ENCODE results near the gene ZNF627.
"Not testable (repeated sequence)": the region's sequence is repeated elsewhere in the genome, so short reads cannot be mapped to it uniquely, and the experiment has no call there.

ZNF627 gene

DNA sequence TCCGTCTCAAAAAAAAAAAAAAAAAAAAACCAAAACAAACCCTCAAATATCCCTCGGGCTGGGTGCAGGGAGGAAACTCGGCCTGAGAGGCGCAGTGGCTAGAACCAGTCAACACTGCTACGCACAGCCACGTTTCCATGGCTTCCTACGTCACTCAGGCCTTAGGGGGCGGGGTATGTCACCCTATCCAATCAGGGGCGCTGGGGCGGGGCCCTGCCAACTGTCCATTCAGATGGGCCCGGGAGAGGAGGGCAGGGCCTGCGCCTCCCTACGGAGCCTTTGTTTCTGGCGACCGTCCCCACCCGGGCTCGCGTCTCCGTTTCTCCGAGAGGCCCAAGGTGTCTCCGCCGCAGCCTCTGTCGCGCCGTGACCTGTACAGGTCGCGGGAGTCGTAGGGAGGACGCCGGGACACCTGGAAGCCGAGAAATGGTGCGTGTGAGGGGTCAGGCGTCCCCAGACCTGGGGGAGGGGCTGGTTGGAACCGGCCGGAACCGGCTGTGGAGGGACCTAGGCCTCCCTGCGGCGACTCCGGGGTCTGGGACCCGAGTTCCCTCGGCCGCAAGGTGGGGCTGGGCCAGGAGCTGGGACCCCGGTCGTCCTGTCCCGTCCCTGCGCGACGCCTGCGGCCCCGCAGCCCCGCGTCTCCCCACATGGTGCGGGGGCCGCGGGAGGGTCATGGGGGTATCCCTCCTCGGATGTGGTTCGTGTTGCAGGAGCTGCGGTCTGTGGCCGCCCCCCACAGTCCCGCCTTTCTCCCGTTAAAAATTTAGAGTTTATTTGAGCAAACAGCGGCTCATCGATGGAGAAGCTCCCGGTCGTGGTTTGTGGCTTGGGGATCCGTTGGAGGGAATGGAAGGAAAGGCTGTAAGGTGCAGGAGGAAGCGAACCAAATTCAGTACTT is at the start of gene ZNF627:
TSS of gene ZNF627 (plus strand) at position 282 of the 901 bp plus-strand sequence. CDS start at position 427, 145 bp downstream.
- peak; percentile 92 for FAIRE-seq

GRCh38 chr19:11547929-11548700 is 49.2 kb upstream of the ZNF627 start:
- FAIRE-seq = no peak

GRCh38 chr19:11549386-11549953 is 47.8 kb upstream of the ZNF627 start:
- FAIRE-seq = no peak

DNA sequence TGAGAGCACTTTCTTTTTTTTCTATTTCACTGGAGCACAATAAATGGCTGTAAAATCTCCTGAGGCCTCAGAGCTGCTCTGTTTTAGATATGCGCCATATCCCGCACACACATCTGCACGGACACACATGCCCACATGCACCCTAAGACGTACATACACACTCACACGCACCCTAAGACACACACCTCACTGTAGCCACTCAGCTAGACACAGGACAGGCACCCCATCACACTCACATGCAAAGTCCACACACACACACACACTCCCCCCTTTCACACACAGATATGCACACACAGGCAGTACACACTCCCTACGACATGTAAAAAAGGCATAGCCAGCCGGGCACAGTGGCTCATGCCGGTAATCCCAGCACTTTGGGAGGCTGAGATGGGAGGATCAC is 47.0 kb upstream of the ZNF627 start:
- no peak for FAIRE-seq

- FAIRE-seq = no peak
Observed at GRCh38 chr19:11551603-11552235, 45.6 kb upstream of the ZNF627 start.

DNA sequence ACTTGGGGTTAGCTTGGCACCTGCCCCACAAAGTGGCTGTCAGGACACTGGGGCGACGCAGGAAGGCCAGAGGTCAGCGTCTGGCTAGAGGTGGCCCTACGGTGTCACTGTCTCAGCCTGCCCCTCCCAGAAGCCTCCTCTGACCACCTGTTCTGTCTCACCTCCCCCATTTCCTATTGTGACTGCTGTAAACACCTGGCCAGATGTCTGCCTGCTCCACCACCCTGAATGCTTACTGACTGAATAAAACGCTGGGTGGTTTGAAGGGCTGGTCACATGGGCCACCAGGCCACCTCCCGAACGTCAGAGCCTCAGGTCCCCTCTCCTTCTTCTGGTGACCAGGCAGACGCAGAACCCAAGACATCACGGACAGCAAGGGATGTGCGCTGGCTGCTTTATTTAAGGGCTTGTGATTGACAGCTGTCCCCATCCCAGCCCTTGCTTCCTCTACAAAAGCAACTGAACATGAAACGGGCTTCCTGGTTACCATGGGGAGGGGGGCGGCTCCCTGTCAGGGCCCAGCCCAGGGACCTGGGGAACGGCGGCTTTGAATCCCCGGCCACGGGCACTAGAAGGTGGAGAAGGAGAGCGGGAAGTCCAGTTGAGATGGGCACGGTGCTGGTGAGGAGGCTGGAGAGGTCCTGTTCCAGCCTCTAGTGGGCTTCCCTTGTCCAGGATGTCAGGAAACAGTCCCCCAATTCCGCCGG is 44.5 kb upstream of the ZNF627 start:
- no peak for FAIRE-seq

GRCh38 chr19:11554160-11554559 is 43.1 kb upstream of the ZNF627 start:
- FAIRE-seq = no peak

DNA sequence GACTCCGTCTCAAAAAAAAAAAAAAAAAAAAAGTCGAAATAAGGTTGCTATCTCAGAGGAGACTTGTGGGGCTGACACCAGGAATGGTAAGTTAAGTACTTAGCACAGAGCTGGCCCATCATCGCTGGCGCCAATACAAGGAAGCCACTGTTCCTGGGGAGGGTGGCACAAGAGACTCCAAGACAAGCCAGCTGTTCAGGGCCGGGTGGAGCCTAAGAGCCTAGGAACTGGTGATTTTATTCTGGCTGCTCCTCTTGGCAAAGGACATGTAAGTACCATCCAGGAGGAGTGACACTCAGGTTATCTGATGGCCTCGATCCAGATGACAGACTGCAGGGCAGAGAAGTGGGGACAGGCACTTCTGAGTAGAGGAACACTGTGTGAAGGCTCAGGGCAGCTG is 42.0 kb upstream of the ZNF627 start:
- FAIRE-seq = no peak

DNA sequence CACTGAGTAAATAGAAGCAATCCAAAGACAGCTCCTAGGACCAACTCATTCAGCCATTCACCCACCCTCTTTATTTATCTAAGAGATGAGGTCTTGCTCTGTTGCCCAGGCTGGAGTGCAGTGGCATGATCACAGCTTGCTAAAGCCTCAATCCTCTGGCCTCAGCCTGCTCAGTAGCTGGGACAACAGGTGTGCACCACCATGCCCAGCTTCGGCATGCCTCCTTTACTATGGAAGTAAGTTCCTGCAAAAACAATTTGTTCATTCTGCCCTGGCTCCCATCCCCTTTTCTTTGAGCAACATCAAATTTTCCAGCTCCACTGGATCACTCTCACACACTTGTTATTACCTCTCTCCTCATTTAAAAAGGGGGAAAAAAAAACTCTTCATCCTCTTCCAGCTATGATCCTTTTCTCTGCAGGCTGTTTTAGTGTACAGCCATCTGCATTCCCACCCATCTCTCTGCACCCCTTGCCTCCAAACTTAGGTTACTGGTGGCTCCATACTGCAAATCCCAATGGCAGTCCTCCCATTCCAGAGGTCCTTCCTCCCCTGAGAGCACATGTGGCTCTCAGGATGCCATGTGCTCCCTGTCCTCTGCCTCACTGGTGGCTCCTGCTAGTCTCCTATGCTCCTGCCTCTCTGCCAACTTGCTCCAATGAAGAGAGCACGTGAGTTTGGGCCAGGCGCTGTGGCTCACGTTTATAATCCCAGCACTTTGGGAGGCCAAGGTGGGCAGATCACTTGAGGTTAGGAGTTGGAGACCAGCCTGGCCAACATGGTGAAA is 40.5 kb upstream of the ZNF627 start:
- no peak for FAIRE-seq

GRCh38 chr19:11558881-11559828 is 38.1 kb upstream of the ZNF627 start, which contains the start of gene ELOF1:
TSS of gene ELOF1 (minus strand) at chr19:11559230. CDS start at chr19:11554347, 4,883 bp downstream.
- peak; percentile 67 for FAIRE-seq

- no peak for FAIRE-seq
Observed at GRCh38 chr19:11560404-11561051, 36.8 kb upstream of the ZNF627 start.

DNA sequence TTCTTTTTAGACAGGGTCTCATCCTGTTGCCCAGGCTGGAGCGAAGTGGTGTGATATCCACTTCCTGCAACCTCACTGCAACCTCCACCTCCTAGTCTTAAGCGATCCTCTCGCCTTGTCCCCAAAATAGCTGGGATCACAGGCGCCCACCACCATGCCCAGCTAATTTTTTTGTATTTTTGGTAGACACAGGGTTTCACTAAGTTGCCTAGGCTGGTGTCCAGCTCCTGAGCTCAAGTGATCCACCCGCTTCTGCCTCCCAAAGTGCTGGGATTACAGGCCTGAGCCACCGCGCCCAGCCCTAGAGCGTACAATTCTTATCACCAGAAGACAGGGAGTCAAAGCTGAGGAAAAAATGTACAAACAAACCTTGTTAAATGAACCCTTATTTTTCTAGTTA is 33.8 kb upstream of the ZNF627 start:
- FAIRE-seq = no peak

GRCh38 chr19:11564082-11564807 is 33.0 kb upstream of the ZNF627 start:
- FAIRE-seq = not testable (repeated sequence)

DNA sequence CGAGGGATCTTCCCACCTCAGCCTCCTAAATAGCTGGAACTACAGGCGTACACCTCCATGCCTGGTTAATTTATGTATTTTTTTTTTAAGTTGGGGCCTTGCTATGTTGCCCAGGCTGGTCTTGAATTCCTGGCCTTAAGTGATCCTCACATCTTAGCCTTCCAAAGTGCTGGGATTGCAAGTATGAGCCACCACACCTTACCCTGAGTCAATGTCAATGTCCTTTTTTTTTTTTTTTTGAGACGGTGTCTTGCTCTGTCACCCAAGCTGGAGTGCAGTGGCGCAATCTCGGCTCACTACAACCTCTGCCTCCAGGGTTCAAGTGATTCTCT is 31.7 kb upstream of the ZNF627 start:
- FAIRE-seq = not testable (repeated sequence)

DNA sequence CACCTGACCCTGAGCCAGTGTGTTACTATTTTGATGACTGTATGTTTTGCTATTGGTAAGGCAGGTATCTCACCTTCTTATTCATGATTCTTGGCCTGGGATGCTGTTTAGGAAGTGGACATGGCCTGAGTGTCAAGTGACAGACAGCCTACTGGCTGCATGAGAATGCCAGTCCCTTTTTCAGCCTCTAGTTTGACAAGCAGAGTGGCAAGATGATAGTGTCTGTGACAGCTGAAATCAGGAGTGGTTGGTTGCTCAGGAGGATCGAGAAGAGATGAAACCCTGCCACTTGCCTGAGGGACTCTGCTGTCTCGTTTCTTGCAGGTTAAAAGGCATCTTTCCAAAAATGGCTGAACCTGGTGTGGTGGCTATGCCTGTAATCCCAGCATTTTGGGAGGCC is 31.1 kb upstream of the ZNF627 start:
- FAIRE-seq = no peak

GRCh38 chr19:11570039-11570462 is 27.2 kb upstream of the ZNF627 start:
- FAIRE-seq = no peak

DNA sequence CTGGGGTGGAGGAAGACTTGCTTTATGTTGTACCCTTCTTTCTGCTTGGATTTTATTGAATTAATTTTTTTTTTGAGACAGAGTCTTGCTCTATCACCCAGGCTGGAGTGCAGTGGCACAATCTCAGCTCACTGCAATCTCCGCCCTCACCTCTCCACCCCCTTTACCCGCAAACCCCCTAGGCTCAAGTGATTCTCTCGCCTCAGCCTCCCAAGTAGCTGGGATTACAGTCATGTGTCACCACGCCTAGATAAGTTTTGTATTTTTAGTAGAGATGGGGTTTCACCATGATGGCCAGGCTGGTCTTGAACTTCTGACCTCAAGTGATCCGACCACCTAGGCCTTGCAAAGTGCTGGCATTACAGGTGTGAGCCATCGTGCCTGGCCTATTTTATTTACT is 23.9 kb upstream of the ZNF627 start:
- not testable (repeated sequence) for FAIRE-seq

GRCh38 chr19:11573763-11574162 is 23.5 kb upstream of the ZNF627 start:
- not testable (repeated sequence) for FAIRE-seq

DNA sequence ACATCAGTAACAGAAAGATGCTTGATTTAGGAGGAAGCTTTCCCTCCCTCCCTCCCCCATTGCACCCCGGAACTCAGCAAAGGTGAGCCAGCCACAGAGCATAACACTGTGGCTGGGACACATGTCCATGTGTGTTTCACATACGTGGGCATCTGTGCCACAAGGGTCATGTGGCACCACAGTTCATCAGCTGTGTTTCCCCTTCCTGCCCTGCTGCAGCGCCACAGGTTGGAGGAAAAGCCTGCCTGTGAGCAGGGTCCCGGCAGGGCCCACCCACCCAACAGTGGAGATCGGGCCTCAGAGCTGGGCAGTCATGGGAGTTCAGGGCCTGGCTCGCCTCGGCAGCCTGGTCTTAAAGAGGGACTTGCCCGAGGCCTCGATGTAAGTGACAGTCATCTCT is 22.6 kb upstream of the ZNF627 start:
- FAIRE-seq = no peak
